ENCODE results near the gene GPR68. TPM values are rescaled to one million over a fixed set of nuclear protein-coding genes. Genes with fewer than 3 reads are reported as not detected.

Gene GPR68
- polyA plus RNA-seq, 1 donor (not counting 4 experiments of a cell fraction or from before 2014, with no cell fraction given) = 1.2 TPM

DNA sequence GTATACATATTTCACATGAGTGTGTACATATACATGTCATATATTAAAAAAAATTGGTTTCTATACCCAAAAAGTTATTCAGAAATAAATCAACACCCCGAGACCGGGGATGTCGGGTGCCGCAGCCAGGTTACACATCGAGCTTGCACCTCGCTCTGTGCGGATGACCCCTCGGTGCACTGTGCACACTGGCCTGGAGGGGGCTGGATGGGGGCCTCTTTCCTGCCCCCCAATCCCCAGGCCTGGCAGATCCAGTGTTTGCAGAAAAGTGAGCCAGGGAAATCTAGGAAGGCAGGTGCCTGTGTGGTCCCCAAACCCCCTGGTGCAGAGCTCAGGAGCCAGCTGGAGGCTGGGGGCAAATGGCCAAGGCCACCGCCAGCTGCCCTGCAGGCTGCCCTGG, 27.1 kb upstream of the GPR68 start:
- Histone ChIP-seq H3K4me1 (ENCODE audit: control insufficient read depth, extremely low read depth, insufficient read depth, low read length) (peaks cover 6% of the 10 kb centered on the region), H4K20me1 (ENCODE audit: control insufficient read depth, extremely low read depth, insufficient read depth, low read length) (no peaks in the 10 kb centered on the region), H3K9me3 (ENCODE audit: control insufficient read depth, low read depth, low read length) (no peaks in the 10 kb centered on the region), H3K79me2 (ENCODE audit: control insufficient read depth, insufficient read depth, low read length) (no peaks in the 10 kb centered on the region), H3K9ac (ENCODE audit: control insufficient read depth, extremely low read depth, insufficient read depth, low read length) (no peak overlapping the region), H3K27ac (ENCODE audit: control insufficient read depth, insufficient read depth, low read length) (no peak overlapping the region), H3K36me3 (ENCODE audit: control insufficient read depth in 2 of 2, extremely low read depth in 1 of 2, insufficient read depth in 2 of 2, low read length in 2 of 2) (no peaks in the 10 kb centered on the region), H3K9me1 (ENCODE audit: control insufficient read depth, extremely low read depth, insufficient read depth, low read length) (no peaks in the 10 kb centered on the region), H3K4me3 (ENCODE audit: control insufficient read depth in 2 of 3, extremely low read depth in 1 of 3, insufficient read depth in 2 of 3, low read depth in 1 of 3, low read length in 3 of 3) (no peak overlapping the region), H3K4me2 (ENCODE audit: control insufficient read depth, extremely low read depth, insufficient read depth, low read depth, low read length) (no peak overlapping the region), H2AFZ (ENCODE audit: control insufficient read depth, low read length) (no peak overlapping the region), H3K27me3 (ENCODE audit: control insufficient read depth, extremely low read depth, insufficient read depth, low read length) (no peaks in the 10 kb centered on the region)
- FAIRE-seq (no peak), DNase-seq (ENCODE audit: low read depth, low spot score) (no peak)
- TF ChIP-seq EZH2 (IDR thresholded peaks at IDR 0.05; ENCODE audit: low read length) = no peak
- TF ChIP-seq, protein P1, sequence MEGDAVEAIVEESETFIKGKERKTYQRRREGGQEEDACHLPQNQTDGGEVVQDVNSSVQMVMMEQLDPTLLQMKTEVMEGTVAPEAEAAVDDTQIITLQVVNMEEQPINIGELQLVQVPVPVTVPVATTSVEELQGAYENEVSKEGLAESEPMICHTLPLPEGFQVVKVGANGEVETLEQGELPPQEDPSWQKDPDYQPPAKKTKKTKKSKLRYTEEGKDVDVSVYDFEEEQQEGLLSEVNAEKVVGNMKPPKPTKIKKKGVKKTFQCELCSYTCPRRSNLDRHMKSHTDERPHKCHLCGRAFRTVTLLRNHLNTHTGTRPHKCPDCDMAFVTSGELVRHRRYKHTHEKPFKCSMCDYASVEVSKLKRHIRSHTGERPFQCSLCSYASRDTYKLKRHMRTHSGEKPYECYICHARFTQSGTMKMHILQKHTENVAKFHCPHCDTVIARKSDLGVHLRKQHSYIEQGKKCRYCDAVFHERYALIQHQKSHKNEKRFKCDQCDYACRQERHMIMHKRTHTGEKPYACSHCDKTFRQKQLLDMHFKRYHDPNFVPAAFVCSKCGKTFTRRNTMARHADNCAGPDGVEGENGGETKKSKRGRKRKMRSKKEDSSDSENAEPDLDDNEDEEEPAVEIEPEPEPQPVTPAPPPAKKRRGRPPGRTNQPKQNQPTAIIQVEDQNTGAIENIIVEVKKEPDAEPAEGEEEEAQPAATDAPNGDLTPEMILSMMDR (optimal IDR thresholded peaks at IDR 0.05 in 1 of 3, IDR thresholded peaks at IDR 0.05 in 1 of 3, conservative IDR thresholded peaks at IDR 0.05 in 1 of 3; ENCODE audit: extremely low read depth in 1 of 3, insufficient read depth in 2 of 3, low read length in 3 of 3) = no peak
- dilution Hi-C loops (cut with MboI; ENCODE audit: extremely low pct_ligation_motif_present, low sequenced_read_pairs) = no loop called here

DNA sequence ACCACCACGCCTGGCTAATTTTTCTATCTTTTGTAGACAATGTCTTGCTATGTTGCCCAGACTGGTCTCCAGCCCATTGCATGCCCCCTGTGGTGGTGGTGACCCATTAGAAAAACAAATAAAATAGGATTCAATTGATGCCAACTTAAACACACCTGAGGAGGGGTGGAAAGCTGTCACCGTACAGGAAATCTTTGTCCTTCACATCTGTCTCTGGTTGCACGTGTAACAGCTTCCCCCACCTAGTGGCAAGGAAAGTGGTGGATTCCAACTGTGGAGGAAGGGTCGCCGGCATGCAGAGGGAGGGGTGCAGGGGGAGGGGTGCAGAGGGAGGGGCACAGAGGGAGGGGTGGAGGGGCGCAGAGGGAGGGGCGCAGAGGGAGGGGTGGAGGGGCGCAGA, 26.1 kb upstream of the GPR68 start:
- H3K36me3 ChIP-seq (ENCODE audit: control insufficient read depth in 2 of 2, extremely low read depth in 1 of 2, insufficient read depth in 2 of 2, low read length in 2 of 2) = no peaks in the 10 kb centered on the region
- peaks cover 7% of the 10 kb centered on the region for H3K4me1 ChIP-seq (ENCODE audit: control insufficient read depth, extremely low read depth, insufficient read depth, low read length)
- H3K27me3 ChIP-seq (ENCODE audit: control insufficient read depth, extremely low read depth, insufficient read depth, low read length) = no peaks in the 10 kb centered on the region
- DNase-seq (ENCODE audit: low read depth, low spot score) = no peak
- H3K9ac ChIP-seq (ENCODE audit: control insufficient read depth, extremely low read depth, insufficient read depth, low read length) = no peak overlapping the region
- no peak overlapping the region for H3K27ac ChIP-seq (ENCODE audit: control insufficient read depth, insufficient read depth, low read length)
- no peaks in the 10 kb centered on the region for H3K79me2 ChIP-seq (ENCODE audit: control insufficient read depth, insufficient read depth, low read length)
- H2AFZ ChIP-seq (ENCODE audit: control insufficient read depth, low read length) = no peak overlapping the region
- dilution Hi-C loops (cut with MboI; ENCODE audit: extremely low pct_ligation_motif_present, low sequenced_read_pairs) = no loop called here
- no peak overlapping the region for H3K4me3 ChIP-seq (ENCODE audit: control insufficient read depth in 2 of 3, extremely low read depth in 1 of 3, insufficient read depth in 2 of 3, low read depth in 1 of 3, low read length in 3 of 3)
- FAIRE-seq = no peak
- no peak overlapping the region for H3K4me2 ChIP-seq (ENCODE audit: control insufficient read depth, extremely low read depth, insufficient read depth, low read depth, low read length)
- H3K9me1 ChIP-seq (ENCODE audit: control insufficient read depth, extremely low read depth, insufficient read depth, low read length) = no peaks in the 10 kb centered on the region
- H4K20me1 ChIP-seq (ENCODE audit: control insufficient read depth, extremely low read depth, insufficient read depth, low read length) = no peaks in the 10 kb centered on the region
- TF ChIP-seq, protein P1 (optimal IDR thresholded peaks at IDR 0.05 in 1 of 3, IDR thresholded peaks at IDR 0.05 in 1 of 3, conservative IDR thresholded peaks at IDR 0.05 in 1 of 3; ENCODE audit: extremely low read depth in 1 of 3, insufficient read depth in 2 of 3, low read length in 3 of 3) = no peak
- no peak for TF ChIP-seq EZH2 (IDR thresholded peaks at IDR 0.05; ENCODE audit: low read length)
- H3K9me3 ChIP-seq (ENCODE audit: control insufficient read depth, low read depth, low read length) = no peaks in the 10 kb centered on the region

Measured in keratinocyte (primary cell).